HG03439 (cell line): ENCODE data around the gene DTNBP1.

Source experiments
- ATAC-seq: cut with Tn5 transposase; IDR thresholded peaks from one replicate; pipeline ENCODE4 v1.9.1; 2021; ENCODE audit warnings: mild to moderate bottlenecking, moderate library complexity; ENCODE audit not compliant: unreplicated experiment

The DTNBP1 gene

GRCh38 chr6:15594512-15595259 is 68.1 kb downstream of the DTNBP1 start:
- ATAC-seq, result no peak

- ATAC-seq, result no peak
These were observed 69.0 kb downstream of the DTNBP1 start for GRCh38 chr6:15593798-15594197.

- ATAC-seq, result no peak
These were observed 70.2 kb downstream of the DTNBP1 start for GRCh38 chr6:15592610-15593009.

GRCh38 chr6:15588971-15589634 is 73.7 kb downstream of the DTNBP1 start:
- ATAC-seq, result no peak

- ATAC-seq, result no peak
These were observed 76.3 kb downstream of the DTNBP1 start for GRCh38 chr6:15586503-15586902.

- no peak for ATAC-seq
These were observed 77.0 kb downstream of the DTNBP1 start for GRCh38 chr6:15585760-15586214.

- ATAC-seq, result no peak
These were observed 80.3 kb downstream of the DTNBP1 start for GRCh38 chr6:15582499-15582898.

GRCh38 chr6:15581751-15582150 is 81.1 kb downstream of the DTNBP1 start:
- ATAC-seq, result no peak

- no peak for ATAC-seq
These were observed 82.5 kb downstream of the DTNBP1 start for GRCh38 chr6:15580326-15580725.

GRCh38 chr6:15578716-15579391 is 84.0 kb downstream of the DTNBP1 start:
- no peak for ATAC-seq

- ATAC-seq, result no peak
These were observed 85.2 kb downstream of the DTNBP1 start for GRCh38 chr6:15577550-15578171.

- ATAC-seq, result no peak
These were observed 85.7 kb downstream of the DTNBP1 start for GRCh38 chr6:15577106-15577505.

GRCh38 chr6:15575357-15576033 is 87.3 kb downstream of the DTNBP1 start:
- ATAC-seq, result no peak

GRCh38 chr6:15574486-15574885 is 88.3 kb downstream of the DTNBP1 start:
- no peak for ATAC-seq

GRCh38 chr6:15574023-15574422 is 88.8 kb downstream of the DTNBP1 start:
- ATAC-seq, result no peak

GRCh38 chr6:15573384-15573783 is 89.4 kb downstream of the DTNBP1 start:
- ATAC-seq, result no peak

GRCh38 chr6:15572296-15573016 is 90.4 kb downstream of the DTNBP1 start:
- no peak for ATAC-seq

GRCh38 chr6:15570171-15570570 is 92.7 kb downstream of the DTNBP1 start:
- no peak for ATAC-seq

- ATAC-seq, result no peak
These were observed 93.5 kb downstream of the DTNBP1 start for GRCh38 chr6:15569035-15569995.
